HG03558 (cell line): Measurements from ENCODE around the gene PTPN5.

Source experiments
- ATAC-seq: cut with Tn5 transposase; IDR thresholded peaks from one replicate; pipeline ENCODE4 v1.9.1; 2021; ENCODE audit warnings: moderate number of reproducible peaks; ENCODE audit not compliant: unreplicated experiment; ENCODE audit errors: extremely low read depth

The PTPN5 gene

DNA sequence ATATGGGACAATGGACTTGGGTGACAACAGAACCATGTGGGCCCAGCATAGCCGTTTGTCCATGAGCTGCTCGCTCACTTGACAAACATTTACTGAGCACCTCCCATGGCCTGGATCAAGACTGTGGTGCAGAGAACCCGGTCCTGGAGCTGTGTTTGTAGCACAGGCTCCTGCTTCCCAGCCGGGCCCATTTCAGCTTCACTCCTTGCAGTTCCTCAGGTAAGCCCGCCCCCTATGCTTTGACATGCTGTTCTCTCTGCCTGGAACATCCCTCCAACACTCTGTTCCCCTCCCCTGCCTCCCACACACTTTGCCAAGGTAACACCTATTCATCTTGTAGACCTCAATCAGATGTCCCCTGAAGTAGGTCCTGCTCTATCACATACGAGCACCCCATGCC is 46.3 kb downstream of the PTPN5 start:
- ATAC-seq = no peak

- no peak for ATAC-seq
Observed at GRCh38 chr11:18743900-18744514, 47.6 kb downstream of the PTPN5 start.

- ATAC-seq = no peak
Observed at GRCh38 chr11:18743365-18743764, 48.2 kb downstream of the PTPN5 start.

DNA sequence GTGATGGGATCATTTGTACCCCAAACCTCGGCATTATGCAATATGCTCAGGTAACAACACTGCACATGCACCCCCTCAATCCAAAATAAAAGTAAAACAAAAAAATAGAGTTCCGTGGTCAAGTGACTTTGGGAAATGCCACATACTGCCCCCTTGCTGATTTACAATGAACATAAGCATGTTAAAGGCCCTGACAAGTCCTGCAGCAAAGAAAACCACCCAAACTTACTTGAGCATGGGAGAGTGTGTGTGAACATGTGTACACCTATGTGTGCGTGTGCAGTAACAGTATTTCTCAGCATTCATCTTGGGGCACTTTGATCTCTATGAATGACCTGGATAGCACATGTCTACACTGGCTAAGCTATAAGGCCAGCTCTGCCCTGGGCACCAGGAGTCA is 49.8 kb downstream of the PTPN5 start:
- ATAC-seq = no peak

DNA sequence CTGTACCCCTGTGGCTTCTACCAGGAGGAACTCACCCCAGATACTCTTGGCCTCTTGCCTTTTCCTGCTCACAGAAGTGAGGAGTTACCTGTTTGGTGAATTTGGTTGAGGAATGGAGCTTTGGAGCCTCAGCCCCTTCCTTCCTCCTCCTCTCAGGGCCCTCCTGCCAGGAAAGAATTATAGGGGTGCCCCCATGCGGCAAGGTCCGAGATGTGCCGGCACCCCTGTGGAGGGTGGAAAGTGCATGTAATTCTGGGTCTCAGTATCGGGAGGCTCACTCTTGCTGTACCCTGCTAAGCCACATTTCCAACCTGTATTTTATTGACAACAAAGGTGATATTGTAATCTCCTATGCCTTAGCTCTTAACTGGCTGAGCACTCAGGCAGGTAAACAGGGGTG is 51.9 kb downstream of the PTPN5 start:
- ATAC-seq = no peak

DNA sequence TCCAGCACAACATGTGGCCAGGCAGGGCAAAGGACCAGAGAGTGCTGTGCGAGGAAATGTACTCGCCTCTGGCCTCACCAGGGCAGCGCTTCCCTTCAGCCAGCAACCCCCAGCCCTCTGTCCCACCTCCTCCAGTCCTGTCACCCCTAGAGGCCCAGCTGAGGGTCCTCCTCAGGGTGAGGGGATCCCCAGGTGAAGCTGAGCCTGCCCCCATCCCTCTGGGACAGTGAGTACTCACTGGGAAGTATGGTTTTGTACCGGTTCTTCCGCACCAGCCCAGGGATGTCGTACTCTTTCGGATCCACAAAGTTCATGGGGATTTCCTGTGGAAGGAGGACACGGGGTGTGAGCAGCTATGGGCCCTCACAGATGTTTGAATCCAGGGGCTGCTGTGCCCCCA is 54.0 kb downstream of the PTPN5 start:
- ATAC-seq = no peak

DNA sequence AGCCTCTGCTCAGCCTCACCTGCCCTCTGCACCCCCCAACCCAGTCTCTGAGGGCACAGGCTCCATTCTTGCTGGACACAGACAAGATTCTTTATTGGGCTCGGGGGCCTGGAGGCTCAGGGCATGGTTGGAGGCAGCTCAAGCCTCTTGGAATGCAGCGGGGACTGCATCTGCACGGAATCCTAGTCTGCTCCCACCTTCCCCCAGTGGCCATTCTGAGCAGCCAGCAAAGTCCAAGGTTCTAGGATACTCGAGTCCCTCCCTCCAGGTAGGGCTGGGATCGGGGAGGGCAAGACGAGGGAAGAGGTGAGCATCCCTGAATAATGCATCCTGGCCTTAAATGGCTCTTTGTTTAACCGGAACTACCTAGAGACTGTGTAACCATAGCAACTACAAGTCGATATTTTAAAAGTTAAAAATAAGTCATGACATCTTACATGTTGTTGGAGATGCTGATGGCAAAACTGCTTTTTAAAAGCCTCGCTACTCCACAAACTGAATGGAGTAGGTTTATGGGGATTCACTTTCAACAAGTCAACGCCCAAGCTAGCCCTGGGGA is 54.9 kb downstream of the PTPN5 start:
- ATAC-seq = no peak

- ATAC-seq = no peak
Observed at GRCh38 chr11:18733202-18733601, 58.4 kb downstream of the PTPN5 start.

GRCh38 chr11:18731949-18732821 is 59.4 kb downstream of the PTPN5 start:
- ATAC-seq = no peak

GRCh38 chr11:18731441-18731840 is 60.2 kb downstream of the PTPN5 start:
- ATAC-seq = no peak

DNA sequence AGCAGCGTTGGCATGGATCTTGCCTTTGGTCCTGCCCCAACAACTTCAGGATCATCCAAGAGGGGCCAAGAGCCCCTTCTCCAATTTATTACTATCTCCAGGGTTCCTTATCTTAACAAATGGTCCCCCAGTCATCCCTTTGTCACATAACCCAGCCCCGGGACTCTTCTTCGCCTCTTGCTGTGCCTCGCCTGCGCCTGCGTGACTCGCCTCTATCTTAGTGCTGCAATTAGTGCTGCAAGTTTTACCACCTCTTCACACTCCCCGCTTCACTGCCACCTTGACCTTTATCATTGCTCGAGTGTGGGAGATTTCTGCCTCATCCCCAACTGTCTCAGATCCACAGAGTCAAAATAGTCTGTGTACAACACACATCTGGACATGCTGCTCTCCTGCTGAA is 61.6 kb downstream of the PTPN5 start:
- ATAC-seq = no peak

DNA sequence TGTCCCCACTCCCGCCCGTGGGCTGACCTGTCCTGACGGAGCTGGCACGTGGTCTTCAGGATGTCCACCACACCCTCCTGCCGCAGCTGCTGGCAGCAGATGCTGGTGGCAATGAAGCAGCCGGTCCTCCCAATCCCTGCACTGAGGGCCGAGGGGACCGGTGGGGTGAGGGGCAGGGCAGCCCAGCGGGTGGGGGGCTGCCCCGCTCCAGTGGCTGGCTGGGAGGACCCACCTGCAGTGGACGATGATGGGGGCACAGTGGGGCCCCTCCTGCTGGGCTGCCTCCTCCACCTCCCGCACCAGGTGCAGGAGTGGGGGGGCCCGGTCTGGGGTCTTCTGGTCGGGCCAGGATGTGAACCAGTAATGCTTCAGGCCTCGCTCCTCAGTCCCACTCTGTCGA is 62.2 kb downstream of the PTPN5 start:
- no peak for ATAC-seq

- no peak for ATAC-seq
Observed at GRCh38 chr11:18728658-18729057, 62.9 kb downstream of the PTPN5 start.

DNA sequence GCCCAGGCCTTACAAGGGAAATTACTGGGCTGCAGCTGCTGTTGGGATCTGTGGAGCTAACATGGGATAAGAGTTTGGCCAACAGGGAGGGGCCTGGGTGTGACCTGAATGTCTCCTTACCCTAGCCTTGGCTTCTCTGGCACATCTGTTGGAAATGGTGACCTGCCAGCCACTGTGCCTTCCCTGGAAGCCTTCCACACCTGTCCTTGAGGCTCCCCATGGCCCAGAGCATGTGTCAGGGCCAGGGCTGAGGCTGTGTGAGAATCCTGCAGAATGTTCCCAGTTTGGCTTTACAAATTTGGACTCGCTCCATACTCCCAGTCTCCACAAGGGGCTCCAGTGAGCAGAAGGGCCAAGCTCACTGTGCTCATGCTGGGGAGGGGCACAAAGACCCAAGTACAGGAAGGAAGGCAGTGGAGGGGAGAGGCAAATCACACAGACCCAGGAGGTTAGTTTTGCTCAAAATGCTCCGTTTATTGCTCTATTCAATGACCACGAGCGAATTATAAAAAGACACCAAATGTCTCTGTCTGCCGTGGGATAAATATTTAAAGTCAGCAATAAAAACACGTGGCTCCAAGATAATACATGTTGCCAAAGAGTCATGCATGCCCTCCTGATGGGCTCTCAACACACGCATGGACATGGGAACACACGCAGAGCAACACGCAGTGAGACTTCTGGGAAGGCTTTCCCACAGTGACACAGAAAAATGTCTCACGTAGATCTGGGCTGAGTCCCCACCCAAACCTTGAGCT is 63.9 kb downstream of the PTPN5 start:
- no peak for ATAC-seq

DNA sequence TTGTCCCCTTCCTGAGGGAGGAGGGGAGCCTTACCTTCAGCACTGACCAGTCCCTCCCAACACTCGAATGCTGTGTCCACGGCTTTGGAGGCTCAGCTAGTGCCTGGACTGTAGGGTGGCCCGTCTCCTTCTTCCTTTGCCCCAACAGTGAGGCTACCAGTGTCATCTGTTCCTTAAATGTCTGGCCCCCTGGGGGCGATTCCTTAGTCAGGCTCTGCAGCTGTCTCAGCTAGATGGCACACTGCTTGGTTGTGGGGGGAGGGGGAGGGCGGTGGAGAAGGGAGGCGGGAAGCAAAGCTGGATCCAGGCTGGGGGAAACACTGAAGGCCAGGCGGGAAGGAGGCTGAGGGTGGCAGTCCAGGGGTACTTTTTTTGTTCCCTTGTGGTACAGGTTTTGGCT is 65.6 kb downstream of the PTPN5 start, which contains the start of gene IGSF22:
TSS of gene IGSF22 (minus strand) at position 149 of the 400 bp plus-strand sequence. CDS start 1,952 bp downstream, outside the sequence.
- no peak for ATAC-seq

- ATAC-seq = no peak
Observed at GRCh38 chr11:18723991-18724390, 67.6 kb downstream of the PTPN5 start.

DNA sequence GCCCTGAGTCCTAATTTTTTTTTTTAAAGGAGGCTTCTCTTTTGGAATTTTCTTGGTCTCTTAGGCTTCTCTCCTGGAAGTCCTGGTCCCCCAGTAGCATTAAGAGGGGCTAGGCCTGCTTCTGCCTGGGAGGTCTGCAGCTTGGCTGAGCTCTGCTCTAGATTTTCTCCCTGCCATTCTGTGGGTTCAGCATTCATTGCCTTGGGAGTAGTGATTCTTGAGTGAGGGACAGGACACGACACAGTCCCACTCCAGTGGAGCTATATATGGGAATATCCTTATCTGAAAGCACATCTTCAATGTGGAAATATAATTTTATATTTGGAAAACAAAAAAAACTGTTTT is 69.3 kb downstream of the PTPN5 start:
- no peak for ATAC-seq

DNA sequence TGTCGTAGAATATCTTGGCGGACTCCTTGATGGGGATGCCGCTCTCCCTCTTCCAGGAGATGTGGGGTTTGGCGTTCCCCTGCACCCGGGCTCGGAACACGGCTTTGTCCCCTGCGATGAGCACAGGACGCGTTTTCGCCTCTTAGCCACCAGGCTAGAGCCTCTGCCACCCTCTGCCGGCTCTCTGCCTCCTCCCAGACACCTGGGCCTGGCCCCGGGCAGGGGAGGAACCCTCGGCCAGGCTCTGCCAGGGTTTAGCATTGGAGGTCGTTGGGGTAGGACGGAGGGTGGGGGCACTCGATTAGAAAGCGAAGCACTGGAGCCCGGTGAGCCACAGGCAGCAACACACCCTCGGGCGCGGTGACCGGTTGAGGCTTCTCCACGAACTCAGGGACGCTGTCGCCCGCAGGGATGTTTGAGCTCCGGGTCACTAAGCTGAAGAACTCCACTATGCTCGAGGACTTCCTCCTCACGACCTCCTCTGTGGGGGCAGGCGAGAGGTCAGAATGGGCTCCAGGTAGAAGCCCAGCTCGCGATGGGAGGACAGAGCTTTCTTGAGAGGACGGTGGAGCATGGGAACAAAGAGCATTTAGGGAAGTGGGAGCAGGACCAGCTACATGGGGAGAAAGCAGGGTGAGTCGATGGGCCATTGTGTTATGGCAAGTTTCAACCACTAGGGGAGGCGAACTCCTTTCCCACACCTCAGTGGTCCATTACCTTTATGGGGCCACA is 69.9 kb downstream of the PTPN5 start:
- ATAC-seq = peak; percentile 39

GRCh38 chr11:18720808-18721560 is 70.6 kb downstream of the PTPN5 start:
- ATAC-seq = no peak
